Neural cell (in vitro differentiated cells): ENCODE data around the gene RNF225.

Experiments used
- EP300 ChIP-seq: fragments of 450-650 bp; conservative IDR thresholded peaks from 2 replicates; pipeline ENCODE4 v1.6.1; 2014; ENCODE audit warnings: antibody characterized with exemption, mild to moderate bottlenecking, moderate library complexity; ENCODE audit not compliant: poor library complexity, severe bottlenecking
- EZH2 ChIP-seq: fragments of 200-600, 300-800 bp; shearing (Covaris generic), sonication (generic); IDR thresholded peaks from 2 replicates; pipeline ENCODE4 v1.6.1; 2014; ENCODE audit warnings: antibody characterized with exemption, low read length, borderline replicate concordance, mild to moderate bottlenecking; ENCODE audit not compliant: insufficient read depth, poor library complexity, severe bottlenecking
- MXI1 ChIP-seq: fragments of 450-650 bp; conservative IDR thresholded peaks from 2 replicates; pipeline ENCODE4 v1.6.1; 2014; ENCODE audit warnings: antibody characterized with exemption, mild to moderate bottlenecking; ENCODE audit not compliant: poor library complexity, severe bottlenecking
- POLR2AphosphoS5 ChIP-seq: IDR thresholded peaks from 2 replicates; pipeline ENCODE4 v1.6.1; 2012
- RAD21 ChIP-seq: fragments of 450-650 bp; conservative IDR thresholded peaks from 2 replicates; pipeline ENCODE4 v1.6.1; 2014; ENCODE audit warnings: antibody characterized with exemption, mild to moderate bottlenecking, moderate library complexity
- REST ChIP-seq: IDR thresholded peaks from 2 replicates; pipeline ENCODE4 v1.6.1; 2012; ENCODE audit warnings: borderline replicate concordance
- TAF1 ChIP-seq: IDR thresholded peaks from 2 replicates; pipeline ENCODE4 v1.6.1; 2012; ENCODE audit warnings: low read depth
- TF ChIP-seq, protein P1 (sequence below): fragments of 450-650 bp; IDR thresholded peaks from 2 replicates; pipeline ENCODE4 v1.5.1; 2014; ENCODE audit warnings: antibody characterized with exemption, mild to moderate bottlenecking, moderate library complexity; ENCODE audit not compliant: poor library complexity, severe bottlenecking

- TF ChIP-seq EP300, result no peak
- no peak for TF ChIP-seq RAD21
- no peak for TF ChIP-seq REST
- no peak for TF ChIP-seq POLR2AphosphoS5
- TF ChIP-seq, protein P1, sequence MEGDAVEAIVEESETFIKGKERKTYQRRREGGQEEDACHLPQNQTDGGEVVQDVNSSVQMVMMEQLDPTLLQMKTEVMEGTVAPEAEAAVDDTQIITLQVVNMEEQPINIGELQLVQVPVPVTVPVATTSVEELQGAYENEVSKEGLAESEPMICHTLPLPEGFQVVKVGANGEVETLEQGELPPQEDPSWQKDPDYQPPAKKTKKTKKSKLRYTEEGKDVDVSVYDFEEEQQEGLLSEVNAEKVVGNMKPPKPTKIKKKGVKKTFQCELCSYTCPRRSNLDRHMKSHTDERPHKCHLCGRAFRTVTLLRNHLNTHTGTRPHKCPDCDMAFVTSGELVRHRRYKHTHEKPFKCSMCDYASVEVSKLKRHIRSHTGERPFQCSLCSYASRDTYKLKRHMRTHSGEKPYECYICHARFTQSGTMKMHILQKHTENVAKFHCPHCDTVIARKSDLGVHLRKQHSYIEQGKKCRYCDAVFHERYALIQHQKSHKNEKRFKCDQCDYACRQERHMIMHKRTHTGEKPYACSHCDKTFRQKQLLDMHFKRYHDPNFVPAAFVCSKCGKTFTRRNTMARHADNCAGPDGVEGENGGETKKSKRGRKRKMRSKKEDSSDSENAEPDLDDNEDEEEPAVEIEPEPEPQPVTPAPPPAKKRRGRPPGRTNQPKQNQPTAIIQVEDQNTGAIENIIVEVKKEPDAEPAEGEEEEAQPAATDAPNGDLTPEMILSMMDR, result no peak
- no peak for TF ChIP-seq TAF1
- TF ChIP-seq MXI1, result no peak
- TF ChIP-seq EZH2, result no peak
These were observed 2.3 kb upstream of the RNF225 start for GRCh38 chr19:58392945-58393724.
